ENCODE data around the gene PDZD7. TPM values are rescaled to one million over a fixed set of nuclear protein-coding genes. Genes with fewer than 3 reads are reported as not detected.

PDZD7 gene
- total RNA-seq, 1 experiment from 2014 or later, result 6.1 TPM

GRCh38 chr10:101021692-101022251, 9.2 kb downstream of the PDZD7 start (continued):
- TF ChIP-seq CTCF (IDR thresholded peaks at IDR 0.05 in 2 of 3, conservative IDR thresholded peaks at IDR 0.05 in 1 of 3; ENCODE audit: borderline replicate concordance in 1 of 3, insufficient read depth in 1 of 3, low read depth in 2 of 3, low read length in 2 of 3), result no peak
- no peak for TF ChIP-seq CEBPB (IDR thresholded peaks at IDR 0.05; ENCODE audit: low read depth)
- no peak for TF ChIP-seq MAX (IDR thresholded peaks at IDR 0.05)

- Histone ChIP-seq H3K9me2 (ENCODE audit: insufficient read depth) (no peaks in the 10 kb centered on the region), H3K4me2 (ENCODE audit: low read length) (no peak overlapping the region), H3K27me3 (ENCODE audit: insufficient read depth, low read length) (no peaks in the 10 kb centered on the region), H3K27ac (ENCODE audit: low read depth, low read length) (no peak overlapping the region), H3K4me1 (ENCODE audit: control insufficient read depth in 1 of 2, insufficient read depth in 2 of 2, low read length in 2 of 2) (peaks cover 0 to 13% of the 10 kb centered on the region in 2 experiments; a peak in 3 of 4 replicates), H4K20me1 (ENCODE audit: insufficient read depth) (no peaks in the 10 kb centered on the region), H3K36me3 (ENCODE audit: control insufficient read depth in 1 of 2, insufficient read depth in 2 of 2, low read length in 2 of 2) (no peaks in the 10 kb centered on the region), H3K9me3 (ENCODE audit: control insufficient read depth in 1 of 2, insufficient read depth in 1 of 2, low read depth in 1 of 2, low read length in 2 of 2) (no peaks in the 10 kb centered on the region), H3K79me2 (ENCODE audit: insufficient read depth, low read length) (no peaks in the 10 kb centered on the region), H3K9ac (ENCODE audit: low read length) (no peak overlapping the region), H3K4me3 (replicated peaks in 1 of 2; ENCODE audit: low read depth in 1 of 2, low read length in 2 of 2) (no peak overlapping the region), H2AFZ (ENCODE audit: low read depth, low read length, poor library complexity, severe bottlenecking) (no peak overlapping the region)
- DNase-seq (ENCODE audit: low read depth, low spot score) (no peak), ATAC-seq (no peak)
- POLR2A ChIA-PET, result no interaction called here
- RAD21 ChIA-PET (ENCODE audit: low non-redundant PET in 1 of 2, low total read pairs in 2 of 2, uncharacterized antibody in 2 of 2, unreplicated experiment in 2 of 2), result interaction anchor here in 1 of 2 experiments (0.6 kb wide), 1 partner anchor 80 kb away, joined by 3 read pairs; no protein-coding TSS in a partner anchor
- intact Hi-C loops (cut with micrococcal nuclease), result no loop called here
- CTCF ChIA-PET, result no interaction called here
- BruUV-seq (replicated peaks), result no TSS peak
- TF ChIP-seq REST (IDR thresholded peaks at IDR 0.05; ENCODE audit: low read depth), result no peak
Measured at GRCh38 chr10:101021239-101021638, 9.7 kb downstream of the PDZD7 start.
